ENCODE results near the gene ADARB2. TPM values are rescaled to one million over a fixed set of nuclear protein-coding genes. Genes with fewer than 3 reads are reported as not detected.

Gene ADARB2
- total and polyA plus RNA-seq, 10 of the 15 experiments (the other 5 are each of a cell fraction or from before 2014, with no cell fraction given): 0.02 to 4.1 (median 0.76) TPM

- TF ChIP-seq ZNF622 (IDR thresholded peaks at IDR 0.05) (no peak), ATF7 (IDR thresholded peaks at IDR 0.05; ENCODE audit: low read depth) (no peak), RAD51 (IDR thresholded peaks at IDR 0.05) (no peak), BCL3 (IDR thresholded peaks at IDR 0.05; ENCODE audit: borderline replicate concordance, insufficient read depth, low read depth, low read length, poor library complexity, severe bottlenecking) (no peak), BACH1 (IDR thresholded peaks at IDR 0.05; ENCODE audit: borderline replicate concordance) (no peak)
Observed at GRCh38 chr10:1655367-1655766, 82.0 kb downstream of the ADARB2 start (continued).

- Histone ChIP-seq H3K79me2 (ENCODE audit: control insufficient read depth, insufficient read depth, low read length) (no peaks in the 10 kb centered on the region), H3K4me1 (ENCODE audit: control insufficient read depth, insufficient read depth, low read length) (no peaks in the 10 kb centered on the region; the same call in 1 of the 2 replicates), H4K20me1 (ENCODE audit: control insufficient read depth, insufficient read depth) (no peaks in the 10 kb centered on the region), H3K27me3 (replicated peaks in 1 of 2; ENCODE audit: control insufficient read depth in 2 of 2, insufficient read depth in 2 of 2, low read length in 1 of 2) (no peaks in the 10 kb centered on the region), H2AFZ (ENCODE audit: control insufficient read depth, low read depth, low read length) (no peak overlapping the region), H3K4me3 (no peak overlapping the region), H3K4me2 (ENCODE audit: control insufficient read depth, insufficient read depth) (no peak overlapping the region), H3K36me3 (ENCODE audit: control insufficient read depth in 2 of 2, insufficient read depth in 2 of 2, low read length in 1 of 2) (no peaks in the 10 kb centered on the region; a peak in 1 of 4 replicates), H3K9me3 (replicated peaks; ENCODE audit: control insufficient read depth, insufficient read depth, low read length) (no peaks in the 10 kb centered on the region), H3K9ac (ENCODE audit: control insufficient read depth, insufficient read depth, low read length) (no peak overlapping the region), H3K27ac (ENCODE audit: control insufficient read depth, insufficient read depth) (no peak overlapping the region)
- POLR2A ChIA-PET: no interaction called here
- CTCF ChIA-PET: interaction anchor here (1.2 kb wide), 1 partner anchor 62 kb away, joined by 3 read pairs; no protein-coding TSS in a partner anchor
- TF ChIP-seq NRF1 (conservative IDR thresholded peaks at IDR 0.05; ENCODE audit: low read depth, low read length) (no peak), SPI1 (IDR thresholded peaks at IDR 0.05; ENCODE audit: borderline replicate concordance, insufficient read depth, low read depth, low read length) (0 out of 2 replicates have a peak, but pooled peaks have one; percentile 2), MTA3 (IDR thresholded peaks at IDR 0.05; ENCODE audit: borderline replicate concordance, low read length) (no peak), ATF7 (IDR thresholded peaks at IDR 0.05; ENCODE audit: low read depth) (no peak), PRDM15 (CRISPR knock-in tag; IDR thresholded peaks at IDR 0.05) (no peak)
- DNase-seq (ENCODE audit: low read depth, low spot score): no peak
- no peak for FAIRE-seq
- RAD21 ChIA-PET (ENCODE audit: unreplicated experiment): interaction anchor here (1.3 to 1.4 kb wide), 2 partner anchors 14 to 234 kb away, joined by 3 to 4 read pairs; no protein-coding TSS in a partner anchor
- in situ Hi-C loops (cut with MboI) (no loop called here), intact Hi-C loops (cut with micrococcal nuclease; ENCODE audit: unreplicated experiment) (no loop called here)
- BruUV-seq (replicated peaks): no TSS peak
- peak; percentile 65 for ATAC-seq
- WGBS (ENCODE audit: insufficient coverage, insufficient replicate concordance, low lambda C conversion rate, missing lambda C conversion rate): 54% methylated on average over 9 of the region's 9 CpGs
- SMC1A ChIA-PET (ENCODE audit: uncharacterized antibody, unreplicated experiment): interaction anchor here (1.1 to 1.5 kb wide), 3 partner anchors 11 to 82 kb away, joined by 3 read pairs; partner anchors contain the start of gene ADARB2
Observed at GRCh38 chr10:1654811-1655356, 82.4 kb downstream of the ADARB2 start.

All from GM12878 (cell line).